Keratinocyte (primary cell): ENCODE data around the gene KRTAP5-10. TPM values are rescaled to one million over a fixed set of nuclear protein-coding genes. Genes with fewer than 3 reads are reported as not detected.

Source experiments
- DNase-seq: peaks from one replicate; pipeline ENCODE4 v3.0.0-alpha.2; 2011; ENCODE audit warnings: low read depth, missing footprints, low spot score
- FAIRE-seq: peaks from 2 replicates; lab custom pipeline; 2011; peaks lifted over from hg19 to GRCh38; lab: Jason Lieb, UNC
- H2AFZ ChIP-seq: 2 replicates; pipeline ENCODE4 v1.6.0; 2012; ENCODE audit warnings: low read length, control low read depth, inconsistent platforms; ENCODE audit not compliant: control insufficient read depth
- H3K27ac ChIP-seq: 2 replicates; pipeline ENCODE4 v1.5.1; 2011; ENCODE audit warnings: low read length; ENCODE audit not compliant: control insufficient read depth, insufficient read depth
- H3K27me3 ChIP-seq: 3 replicates; pipeline ENCODE4 v1.6.0; 2011; ENCODE audit warnings: low read length; ENCODE audit not compliant: control insufficient read depth, insufficient read depth; ENCODE audit errors: extremely low read depth
- H3K36me3 ChIP-seq, 2 experiments: 2 replicates in 1 of 2; 3 replicates in 1 of 2; pipeline ENCODE4 v1.5.1; 2011; ENCODE audit warnings: low read length in 2 of 2, mild to moderate bottlenecking in 1 of 2; ENCODE audit not compliant: control insufficient read depth in 2 of 2, insufficient read depth in 2 of 2; ENCODE audit errors: extremely low read depth in 1 of 2
- H3K4me1 ChIP-seq: 3 replicates; pipeline ENCODE4 v1.5.1; 2011; ENCODE audit warnings: low read length; ENCODE audit not compliant: control insufficient read depth, insufficient read depth; ENCODE audit errors: extremely low read depth
- H3K4me2 ChIP-seq: 3 replicates; pipeline ENCODE4 v1.6.0; 2011; ENCODE audit warnings: low read depth, low read length; ENCODE audit not compliant: control insufficient read depth, insufficient read depth; ENCODE audit errors: extremely low read depth
- H3K4me3 ChIP-seq, 3 experiments: fragments of 200-600 bp in 1 of 3; sonication (generic) in 1 of 3; 2 replicates in 2 of 3; 3 replicates in 1 of 3; pipeline ENCODE4 v1.5.1; 2011 to 2016; ENCODE audit warnings: low read length in 3 of 3, mild to moderate bottlenecking in 3 of 3, control low read depth in 2 of 3, inconsistent platforms in 1 of 3, low read depth in 1 of 3, mixed read lengths in 1 of 3, mixed run types in 1 of 3, moderate library complexity in 1 of 3; ENCODE audit not compliant: control insufficient read depth in 2 of 3, insufficient read depth in 2 of 3; ENCODE audit errors: extremely low read depth in 1 of 3
- H3K79me2 ChIP-seq: 2 replicates; pipeline ENCODE4 v1.6.0; 2012; ENCODE audit warnings: low read length; ENCODE audit not compliant: control insufficient read depth, insufficient read depth
- H3K9ac ChIP-seq: 3 replicates; pipeline ENCODE4 v1.6.0; 2011; ENCODE audit warnings: low read length; ENCODE audit not compliant: control insufficient read depth, insufficient read depth; ENCODE audit errors: extremely low read depth
- H3K9me1 ChIP-seq: 3 replicates; pipeline ENCODE4 v1.6.0; 2011; ENCODE audit warnings: low read length; ENCODE audit not compliant: control insufficient read depth, insufficient read depth; ENCODE audit errors: extremely low read depth
- H3K9me3 ChIP-seq: 2 replicates; pipeline ENCODE4 v1.5.1; 2012; ENCODE audit warnings: low read depth, low read length; ENCODE audit not compliant: control insufficient read depth
- H4K20me1 ChIP-seq: 3 replicates; pipeline ENCODE4 v1.6.0; 2011; ENCODE audit warnings: low read length; ENCODE audit not compliant: control insufficient read depth, insufficient read depth; ENCODE audit errors: extremely low read depth
- EZH2 ChIP-seq: IDR thresholded peaks from one replicate; pipeline ENCODE4 v1.6.1; 2012; ENCODE audit warnings: inconsistent platforms, mild to moderate bottlenecking, low read length, moderate library complexity
- dilution Hi-C: fragments of 300-500 bp; cut with MboI; formaldehyde crosslinking; loops from one replicate; pipeline ENCODE4 v1.7.0; 2020; ENCODE audit warnings: low sequenced_read_pairs; ENCODE audit not compliant: extremely low pct_ligation_motif_present
- polyA plus RNA-seq, 5 experiments: library from polyadenylated mRNA; depleted of rRNA in 3 of 5; stranded (reverse) in 3 of 5; stranded (forward) in 1 of 5; unstranded in 1 of 5; fragments of >200 nt; gene quantifications; 1 replicate in 1 of 5; 2 replicates in 3 of 5; 3 replicates in 1 of 5; pipeline versions ENCODE4 v1.2.1 to v1.2.3, GENCODE V29; 2011 to 2012; ENCODE audit warnings: missing spikeins in 2 of 5, low read depth in 1 of 5, low replicate concordance in 1 of 5
- TF ChIP-seq, protein P1 (sequence below), 3 experiments: IDR thresholded peaks in 1 of 3; conservative IDR thresholded peaks in 1 of 3; optimal IDR thresholded peaks in 1 of 3; 2 replicates in 2 of 3; 3 replicates in 1 of 3; pipeline versions ENCODE3 to v1.5.1; 2011; ENCODE audit warnings: low read length in 3 of 3, mild to moderate bottlenecking in 3 of 3, moderate library complexity in 2 of 3, control low read depth in 1 of 3, inconsistent platforms in 1 of 3; ENCODE audit not compliant: insufficient read depth in 2 of 3; ENCODE audit errors: extremely low read depth in 1 of 3

KRTAP5-10 gene
- polyA plus RNA-seq, 1 donor (not counting 4 experiments of a cell fraction or from before 2014, with no cell fraction given), result not detected

DNA sequence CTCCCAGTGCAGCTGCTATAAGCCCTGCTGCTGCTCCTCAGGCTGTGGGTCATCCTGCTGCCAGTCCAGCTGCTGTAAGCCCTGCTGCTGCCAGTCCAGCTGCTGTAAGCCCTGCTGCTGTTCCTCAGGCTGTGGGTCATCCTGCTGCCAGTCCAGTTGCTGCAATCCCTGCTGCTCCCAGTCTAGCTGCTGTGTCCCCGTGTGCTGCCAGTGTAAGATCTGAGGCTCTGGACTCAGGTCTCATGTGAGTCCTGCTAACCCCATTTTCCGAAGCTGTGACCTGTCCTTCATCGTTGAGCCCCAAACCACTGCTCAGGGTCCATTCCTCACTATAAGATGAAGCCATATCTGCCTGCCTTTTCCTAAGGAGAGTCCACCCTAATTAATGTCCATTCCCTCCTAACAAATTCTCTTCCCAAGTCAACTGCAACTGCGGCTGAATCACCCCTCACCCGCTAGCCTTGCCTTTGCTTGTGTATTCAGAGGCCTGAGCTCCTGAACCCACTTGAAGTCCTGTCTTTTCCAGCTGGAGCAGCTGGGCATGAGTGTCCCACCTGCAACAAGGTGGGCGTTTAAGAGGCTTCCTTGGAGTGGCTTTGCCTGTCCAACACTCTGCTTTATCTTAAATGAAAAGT lies 37.7 kb upstream of the KRTAP5-10 start:
- FAIRE-seq, result no peak
- H3K9me1 ChIP-seq, result no peaks in the 10 kb centered on the region
- H3K36me3 ChIP-seq, result no peaks in the 10 kb centered on the region
- no peaks in the 10 kb centered on the region for H3K4me1 ChIP-seq
- no peak overlapping the region for H3K27ac ChIP-seq
- DNase-seq, result no peak
- H3K4me3 ChIP-seq, result no peak overlapping the region
- H4K20me1 ChIP-seq, result no peaks in the 10 kb centered on the region
- no peaks in the 10 kb centered on the region for H3K27me3 ChIP-seq
- H3K79me2 ChIP-seq, result no peaks in the 10 kb centered on the region
- no peak overlapping the region for H2AFZ ChIP-seq
- no peak for TF ChIP-seq EZH2
- TF ChIP-seq, protein P1, sequence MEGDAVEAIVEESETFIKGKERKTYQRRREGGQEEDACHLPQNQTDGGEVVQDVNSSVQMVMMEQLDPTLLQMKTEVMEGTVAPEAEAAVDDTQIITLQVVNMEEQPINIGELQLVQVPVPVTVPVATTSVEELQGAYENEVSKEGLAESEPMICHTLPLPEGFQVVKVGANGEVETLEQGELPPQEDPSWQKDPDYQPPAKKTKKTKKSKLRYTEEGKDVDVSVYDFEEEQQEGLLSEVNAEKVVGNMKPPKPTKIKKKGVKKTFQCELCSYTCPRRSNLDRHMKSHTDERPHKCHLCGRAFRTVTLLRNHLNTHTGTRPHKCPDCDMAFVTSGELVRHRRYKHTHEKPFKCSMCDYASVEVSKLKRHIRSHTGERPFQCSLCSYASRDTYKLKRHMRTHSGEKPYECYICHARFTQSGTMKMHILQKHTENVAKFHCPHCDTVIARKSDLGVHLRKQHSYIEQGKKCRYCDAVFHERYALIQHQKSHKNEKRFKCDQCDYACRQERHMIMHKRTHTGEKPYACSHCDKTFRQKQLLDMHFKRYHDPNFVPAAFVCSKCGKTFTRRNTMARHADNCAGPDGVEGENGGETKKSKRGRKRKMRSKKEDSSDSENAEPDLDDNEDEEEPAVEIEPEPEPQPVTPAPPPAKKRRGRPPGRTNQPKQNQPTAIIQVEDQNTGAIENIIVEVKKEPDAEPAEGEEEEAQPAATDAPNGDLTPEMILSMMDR (optimal IDR thresholded peaks at IDR 0.05 in 1 of 3, IDR thresholded peaks at IDR 0.05 in 1 of 3, conservative IDR thresholded peaks at IDR 0.05 in 1 of 3; ENCODE audit: extremely low read depth in 1 of 3, insufficient read depth in 2 of 3, low read length in 3 of 3), result no peak
- no peak overlapping the region for H3K9ac ChIP-seq
- H3K4me2 ChIP-seq, result no peak overlapping the region
- dilution Hi-C loops, result no loop called here
- no peaks in the 10 kb centered on the region for H3K9me3 ChIP-seq

DNA sequence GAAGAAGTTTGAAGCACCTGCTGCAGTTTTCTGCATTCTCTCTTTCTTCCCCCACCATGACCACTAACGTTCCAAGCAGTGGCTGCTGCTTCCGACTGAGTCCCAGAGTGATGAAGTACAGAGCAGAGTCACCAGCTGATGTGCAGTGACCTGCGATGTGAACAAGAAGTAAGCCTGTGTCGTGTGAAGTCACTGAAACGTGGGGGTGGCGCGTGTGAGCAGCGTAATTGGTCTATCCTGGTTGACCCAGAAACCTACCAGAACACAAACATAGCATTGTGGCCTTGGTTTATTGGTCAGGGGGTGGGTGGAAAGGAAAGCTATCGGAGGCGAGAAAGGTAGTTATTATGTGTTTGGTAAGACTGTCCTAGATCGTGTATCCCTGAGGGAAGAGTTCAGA lies 34.8 kb upstream of the KRTAP5-10 start:
- no peaks in the 10 kb centered on the region for H4K20me1 ChIP-seq
- dilution Hi-C loops, result no loop called here
- H3K27me3 ChIP-seq, result no peaks in the 10 kb centered on the region
- H3K27ac ChIP-seq, result no peak overlapping the region
- FAIRE-seq, result no peak
- H3K36me3 ChIP-seq, result no peaks in the 10 kb centered on the region
- H3K4me1 ChIP-seq, result no peaks in the 10 kb centered on the region
- TF ChIP-seq, protein P1 (optimal IDR thresholded peaks at IDR 0.05 in 1 of 3, IDR thresholded peaks at IDR 0.05 in 1 of 3, conservative IDR thresholded peaks at IDR 0.05 in 1 of 3; ENCODE audit: extremely low read depth in 1 of 3, insufficient read depth in 2 of 3, low read length in 3 of 3), result no peak
- no peak for TF ChIP-seq EZH2
- no peaks in the 10 kb centered on the region for H3K9me1 ChIP-seq
- no peaks in the 10 kb centered on the region for H3K79me2 ChIP-seq
- no peak overlapping the region for H3K4me2 ChIP-seq
- H3K4me3 ChIP-seq, result no peak overlapping the region
- H3K9ac ChIP-seq, result no peak overlapping the region
- H2AFZ ChIP-seq, result no peak overlapping the region
- no peak for DNase-seq
- no peaks in the 10 kb centered on the region for H3K9me3 ChIP-seq
